Dedifferentiated amniotic fluid mesenchymal stem cell (primary cell): ENCODE data around the gene HS3ST6.
A peak's percentile ranks its signal among the peaks of the same experiment; 100 is the strongest.
"Not testable (repeated sequence)": the region's sequence is repeated elsewhere in the genome, so short reads cannot be mapped to it uniquely, and the experiment has no call there.

Experiments used
- DNase-seq: peaks from one replicate; pipeline ENCODE4 v3.0.0-alpha.2; 2016; ENCODE audit errors: extremely low spot score

HS3ST6 gene

GRCh38 chr16:1926271-1926670 lies 8.1 kb upstream of the HS3ST6 start:
- no peak for DNase-seq

- no peak for DNase-seq
These were observed 5.9 kb upstream of the HS3ST6 start for GRCh38 chr16:1924095-1924494.

- peak; percentile 67 for DNase-seq
These were observed 5.3 kb upstream of the HS3ST6 start for GRCh38 chr16:1923299-1924034.

GRCh38 chr16:1922357-1922756 lies 4.1 kb upstream of the HS3ST6 start:
- no peak for DNase-seq

- no peak for DNase-seq
These were observed 2.5 kb upstream of the HS3ST6 start for GRCh38 chr16:1920727-1921171.

- not testable (repeated sequence) for DNase-seq
These were observed 1.9 kb upstream of the HS3ST6 start for GRCh38 chr16:1920122-1920521.

GRCh38 chr16:1919327-1919998 lies 1.2 kb upstream of the HS3ST6 start:
- DNase-seq: no peak

- no peak for DNase-seq
These were observed 407 bp downstream of the HS3ST6 start for GRCh38 chr16:1917665-1918350.

- no peak for DNase-seq
These were observed 1.1 kb downstream of the HS3ST6 start for GRCh38 chr16:1917056-1917664.

GRCh38 chr16:1916640-1916990 lies 1.6 kb downstream of the HS3ST6 start:
- DNase-seq: no peak

GRCh38 chr16:1915732-1916639 lies 2.2 kb downstream of the HS3ST6 start:
- no peak for DNase-seq

GRCh38 chr16:1914988-1915387 lies 3.2 kb downstream of the HS3ST6 start:
- no peak for DNase-seq

- DNase-seq: no peak
These were observed 4.1 kb downstream of the HS3ST6 start for GRCh38 chr16:1914084-1914608.

- DNase-seq: no peak
These were observed 4.7 kb downstream of the HS3ST6 start for GRCh38 chr16:1913327-1914083.

- DNase-seq: no peak
These were observed 6.0 kb downstream of the HS3ST6 start for GRCh38 chr16:1912215-1912543.

- DNase-seq: no peak
These were observed 6.6 kb downstream of the HS3ST6 start for GRCh38 chr16:1911467-1912214.

- no peak for DNase-seq
These were observed 8.5 kb downstream of the HS3ST6 start for GRCh38 chr16:1909561-1910231.

GRCh38 chr16:1908983-1909382 lies 9.2 kb downstream of the HS3ST6 start:
- no peak for DNase-seq

GRCh38 chr16:1908184-1908583 lies 10.0 kb downstream of the HS3ST6 start:
- DNase-seq: no peak
